GM12874 (cell line): ENCODE results near the gene PROM1.

Experiments used
- CTCF ChIP-seq: IDR thresholded peaks from 2 replicates; pipeline ENCODE4 v1.5.1; 2011; ENCODE audit warnings: low read depth, mild to moderate bottlenecking, control low read depth, low read length, moderate library complexity; ENCODE audit not compliant: insufficient read depth

The PROM1 gene

GRCh38 chr4:16077786-16078185 is 6.0 kb downstream of the PROM1 start:
- no peak for TF ChIP-seq CTCF

GRCh38 chr4:16075975-16076757 is 7.7 kb downstream of the PROM1 start:
- no peak for TF ChIP-seq CTCF

- no peak for TF ChIP-seq CTCF
Observed at GRCh38 chr4:16075061-16075460, 8.8 kb downstream of the PROM1 start.

GRCh38 chr4:16072168-16072567 is 11.7 kb downstream of the PROM1 start:
- TF ChIP-seq CTCF: no peak

- no peak for TF ChIP-seq CTCF
Observed at GRCh38 chr4:16070203-16070602, 13.6 kb downstream of the PROM1 start.

GRCh38 chr4:16067515-16067914 is 16.3 kb downstream of the PROM1 start:
- no peak for TF ChIP-seq CTCF

GRCh38 chr4:16066586-16067128 is 17.2 kb downstream of the PROM1 start:
- no peak for TF ChIP-seq CTCF
